Measurements from ENCODE around the gene ANO7. TPM values are rescaled to one million over a fixed set of nuclear protein-coding genes. Genes with fewer than 3 reads are reported as not detected.

The ANO7 gene
- total RNA-seq, 2 experiments from 2014 or later: 0.14 to 0.25 TPM

GRCh38 chr2:241214209-241214608 is 25.7 kb downstream of the ANO7 start:
- intact Hi-C loops (cut with DNase I, micrococcal nuclease): loop anchor here (10.0 kb wide), 2 partner anchors 129 to 659 kb away; partner anchors contain the start of gene ANKMY1 (in 1 of the 2)
- Mint-ChIP-seq H3K9me3 (no peaks in the 10 kb centered on the region), H3K36me3 (ENCODE audit: low read depth) (no peaks in the 10 kb centered on the region), H3K4me3 (peak overlapping the region; percentile 4), H3K4me1 (ENCODE audit: low read depth) (peaks cover 16% of the 10 kb centered on the region), H3K27me3 (no peaks in the 10 kb centered on the region), H3K27ac (no peak overlapping the region)
- peaks cover 13% of the 10 kb centered on the region for H3K4me1 ChIP-seq (ENCODE audit: insufficient read depth, low read length)
- H3K27ac ChIP-seq (ENCODE audit: low read depth in 1 of 2, low read length in 2 of 2): no peak overlapping the region
- H3K4me3 ChIP-seq (ENCODE audit: low read length): no peak overlapping the region
- TF ChIP-seq CTCF (IDR thresholded peaks at IDR 0.05): no peak
- CTCF ChIA-PET: no interaction called here
- H3K36me3 ChIP-seq (ENCODE audit: insufficient read depth, low read length): no peaks in the 10 kb centered on the region
- H3K9me3 ChIP-seq (ENCODE audit: control insufficient read depth in 1 of 2, insufficient read depth in 1 of 2, low read length in 2 of 2): no peaks in the 10 kb centered on the region
- no peak for DNase-seq
- no peak for ATAC-seq (ENCODE audit: poor library complexity)
- no peaks in the 10 kb centered on the region for H3K27me3 ChIP-seq (ENCODE audit: control insufficient read depth in 1 of 2, insufficient read depth in 2 of 2, low read length in 2 of 2)
- POLR2A ChIA-PET: no interaction called here

- Mint-ChIP-seq H3K27ac (no peak overlapping the region), H3K36me3 (ENCODE audit: low read depth) (no peaks in the 10 kb centered on the region), H3K27me3 (no peaks in the 10 kb centered on the region), H3K9me3 (no peaks in the 10 kb centered on the region), H3K4me1 (ENCODE audit: low read depth) (peaks cover 18% of the 10 kb centered on the region), H3K4me3 (no peak overlapping the region)
- Histone ChIP-seq H3K36me3 (ENCODE audit: insufficient read depth, low read length) (no peaks in the 10 kb centered on the region), H3K4me1 (ENCODE audit: insufficient read depth, low read length) (peaks cover 13% of the 10 kb centered on the region), H3K9me3 (ENCODE audit: control insufficient read depth in 1 of 2, insufficient read depth in 1 of 2, low read length in 2 of 2) (no peaks in the 10 kb centered on the region), H3K4me3 (ENCODE audit: low read length) (no peak overlapping the region), H3K27ac (ENCODE audit: low read depth in 1 of 2, low read length in 2 of 2) (no peak overlapping the region), H3K27me3 (ENCODE audit: control insufficient read depth in 1 of 2, insufficient read depth in 2 of 2, low read length in 2 of 2) (no peaks in the 10 kb centered on the region)
- ChIA-PET POLR2A (no interaction called here), CTCF (no interaction called here)
- no peak for TF ChIP-seq CTCF (IDR thresholded peaks at IDR 0.05)
- ATAC-seq (ENCODE audit: poor library complexity): no peak
- intact Hi-C loops (cut with DNase I, micrococcal nuclease): loop anchor here (5.0 to 10.0 kb wide), 3 partner anchors 117 to 660 kb away; partner anchors contain the start of gene ANKMY1 (in 1 of the 2)
- DNase-seq: no peak
Observed at GRCh38 chr2:241214766-241215165, 26.3 kb downstream of the ANO7 start.

GRCh38 chr2:241215421-241215820 is 26.9 kb downstream of the ANO7 start:
- H3K27ac ChIP-seq (ENCODE audit: low read depth in 1 of 2, low read length in 2 of 2): no peak overlapping the region
- Mint-ChIP-seq H3K27me3 (no peaks in the 10 kb centered on the region), H3K4me3 (peak overlapping the region; percentile 38), H3K4me1 (ENCODE audit: low read depth) (peaks cover 23% of the 10 kb centered on the region), H3K36me3 (ENCODE audit: low read depth) (no peaks in the 10 kb centered on the region), H3K27ac (no peak overlapping the region), H3K9me3 (no peaks in the 10 kb centered on the region)
- no peaks in the 10 kb centered on the region for H3K36me3 ChIP-seq (ENCODE audit: insufficient read depth, low read length)
- ChIA-PET POLR2A (no interaction called here), CTCF (no interaction called here)
- H3K9me3 ChIP-seq (ENCODE audit: control insufficient read depth in 1 of 2, insufficient read depth in 1 of 2, low read length in 2 of 2): no peaks in the 10 kb centered on the region
- intact Hi-C loops (cut with DNase I, micrococcal nuclease): loop anchor here (5.0 to 10.0 kb wide), 3 partner anchors 118 to 661 kb away; partner anchors contain the start of gene ANKMY1 (in 1 of the 2)
- peaks cover 13% of the 10 kb centered on the region for H3K4me1 ChIP-seq (ENCODE audit: insufficient read depth, low read length)
- H3K27me3 ChIP-seq (ENCODE audit: control insufficient read depth in 1 of 2, insufficient read depth in 2 of 2, low read length in 2 of 2): no peaks in the 10 kb centered on the region
- DNase-seq (no peak), ATAC-seq (ENCODE audit: poor library complexity) (peak; percentile 26)
- no peak overlapping the region for H3K4me3 ChIP-seq (ENCODE audit: low read length)
- no peak for TF ChIP-seq CTCF (IDR thresholded peaks at IDR 0.05)

All from CD4-positive, alpha-beta T cell (primary cell).